DMS114 treated with DMSO at 0.1 percent for 48 hours (cell line): ENCODE results near the gene ERGIC1.

Experiments used
- DNase-seq: peaks from one replicate; lab custom pipeline; 2025; ENCODE audit not compliant: unreplicated experiment; lab: John Stamatoyannopoulos, UW

Gene ERGIC1

GRCh38 chr5:172942556-172942955, 108.5 kb downstream of the ERGIC1 start:
- no peak for DNase-seq

DNA sequence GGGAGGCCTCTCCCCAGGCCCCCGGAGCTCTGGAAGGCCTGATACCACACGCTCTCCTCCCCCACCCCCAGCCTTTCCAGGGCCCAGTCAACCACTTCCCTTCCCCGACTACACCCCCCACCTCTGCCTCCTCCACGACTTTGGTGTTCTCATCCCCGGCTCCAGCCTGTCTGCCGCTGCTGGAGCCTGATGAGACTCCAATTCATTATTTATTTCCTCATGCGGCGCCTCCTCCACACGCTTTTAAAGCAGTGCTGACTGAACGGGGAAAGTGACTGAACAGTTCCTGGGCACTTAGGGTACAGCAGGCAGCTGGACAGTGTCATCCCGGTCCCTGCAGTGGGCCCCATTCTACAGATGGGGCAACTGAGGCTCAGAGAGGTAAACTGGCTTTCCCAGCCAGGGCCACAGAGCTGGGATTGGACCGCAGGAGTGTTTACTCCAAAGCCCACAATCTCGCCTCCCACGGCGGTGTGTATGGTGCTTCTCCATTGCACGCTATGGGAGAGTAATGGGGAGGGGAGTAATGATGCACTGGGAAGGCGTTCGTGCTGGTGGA, 109.3 kb downstream of the ERGIC1 start:
- no peak for DNase-seq

DNA sequence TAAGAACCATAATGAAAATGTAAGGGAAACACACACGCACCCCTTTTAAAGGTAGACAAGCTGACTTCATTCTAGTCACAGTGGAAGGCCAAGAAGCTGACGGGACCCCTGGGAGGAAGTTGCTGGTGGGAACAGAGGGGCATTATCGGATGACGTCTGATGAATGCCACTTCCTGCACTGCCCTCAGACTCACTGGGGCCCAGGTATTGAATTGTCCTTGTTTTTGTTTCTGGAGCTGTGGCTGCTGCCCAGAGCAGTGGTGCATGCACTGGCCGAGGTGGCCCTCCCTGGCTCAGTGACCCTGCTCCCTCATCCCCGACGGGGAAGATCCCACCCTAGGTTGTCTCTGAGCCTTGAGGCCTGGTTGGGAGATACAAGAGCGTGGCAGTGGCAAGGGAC, 109.9 kb downstream of the ERGIC1 start:
- no peak for DNase-seq

GRCh38 chr5:172944741-172945140, 110.7 kb downstream of the ERGIC1 start:
- DNase-seq = no peak

DNA sequence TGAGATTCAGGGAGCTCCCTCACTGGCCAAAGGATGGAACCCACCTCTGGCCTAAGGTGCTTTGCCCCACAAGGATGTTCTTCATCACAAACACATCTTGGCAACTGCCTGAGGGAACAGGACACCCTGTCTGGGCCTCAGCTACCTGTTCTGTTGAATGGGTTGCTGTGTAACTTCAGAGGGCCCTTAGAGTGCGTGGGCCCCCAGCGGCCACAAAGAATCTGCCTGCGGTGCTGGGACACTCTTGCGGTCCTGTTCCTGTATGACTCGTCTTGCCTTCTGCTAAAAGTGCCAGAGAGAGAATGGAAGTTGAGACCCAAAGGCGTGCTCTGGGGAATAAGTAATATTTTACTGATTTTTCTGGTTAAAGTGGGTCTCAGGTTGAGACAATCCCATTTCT, 111.1 kb downstream of the ERGIC1 start:
- DNase-seq = no peak

- no peak for DNase-seq
These were observed 112.1 kb downstream of the ERGIC1 start for GRCh38 chr5:172946146-172946545.

- no peak for DNase-seq
These were observed 115.4 kb downstream of the ERGIC1 start for GRCh38 chr5:172949426-172949825.

- DNase-seq = no peak
These were observed 116.3 kb downstream of the ERGIC1 start for GRCh38 chr5:172950176-172950965.

GRCh38 chr5:172951371-172952033, 117.5 kb downstream of the ERGIC1 start:
- DNase-seq = no peak

DNA sequence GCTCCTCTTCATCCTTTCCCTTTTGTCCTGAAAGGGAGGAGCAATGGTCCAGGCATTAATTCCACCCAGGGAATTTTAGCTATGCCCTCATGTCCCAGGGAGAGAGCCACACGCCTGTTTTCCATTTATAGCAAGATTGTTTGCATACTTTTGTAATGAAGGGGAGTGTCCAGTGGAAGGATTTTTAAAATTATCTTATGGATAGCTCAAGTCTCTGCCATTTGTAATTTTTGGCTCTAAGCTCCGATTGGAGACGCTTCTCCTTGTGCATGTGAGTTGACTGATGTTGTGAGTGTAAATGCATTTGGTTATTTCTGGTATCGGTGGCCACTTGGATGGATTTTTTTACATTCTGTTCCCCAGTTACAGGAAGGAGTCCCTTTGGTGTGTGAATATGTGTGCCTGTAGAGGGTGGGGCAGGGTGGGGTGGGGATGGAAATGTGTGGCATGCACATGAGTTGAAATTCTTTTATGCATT, 118.0 kb downstream of the ERGIC1 start:
- DNase-seq = no peak

GRCh38 chr5:172953776-172954675, 120.0 kb downstream of the ERGIC1 start:
- DNase-seq = no peak

DNA sequence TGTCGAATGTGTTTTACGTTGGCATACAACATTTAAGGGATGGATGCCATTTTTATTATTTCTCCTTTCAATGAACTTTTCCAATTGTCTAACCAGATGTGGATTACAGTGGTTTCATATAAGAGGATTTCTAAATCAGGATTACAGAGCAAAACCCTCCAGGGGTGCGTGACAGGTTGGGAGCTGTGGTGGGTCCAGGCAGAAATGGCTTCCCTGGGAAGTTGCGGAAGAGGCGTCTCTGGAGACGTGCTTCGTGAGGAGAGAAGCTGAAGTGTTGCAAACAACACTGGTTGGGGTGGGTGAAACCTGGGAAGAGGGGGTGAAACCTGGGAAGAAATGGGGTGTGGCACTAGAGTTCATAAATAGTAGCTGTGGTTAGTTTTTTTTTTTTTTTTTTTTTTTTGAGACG, 120.7 kb downstream of the ERGIC1 start:
- DNase-seq = no peak

DNA sequence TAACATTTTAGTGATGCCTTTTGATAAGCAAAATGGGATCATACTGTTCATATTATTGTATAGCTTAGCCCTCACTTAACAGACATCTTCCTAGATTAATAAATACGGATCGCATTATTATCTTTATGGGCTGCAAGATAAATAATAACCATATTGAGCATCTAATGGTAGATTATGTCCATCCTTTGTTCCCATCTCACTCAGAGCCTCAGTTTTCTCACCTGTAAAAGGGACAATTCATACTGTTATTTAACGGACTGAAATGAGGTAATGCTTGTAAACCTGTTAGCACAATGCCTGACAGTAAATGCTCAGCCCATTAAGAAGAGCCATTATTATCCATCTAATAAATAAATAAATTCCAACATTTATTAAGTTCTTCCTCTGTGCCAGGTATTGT, 122.2 kb downstream of the ERGIC1 start:
- no peak for DNase-seq

DNA sequence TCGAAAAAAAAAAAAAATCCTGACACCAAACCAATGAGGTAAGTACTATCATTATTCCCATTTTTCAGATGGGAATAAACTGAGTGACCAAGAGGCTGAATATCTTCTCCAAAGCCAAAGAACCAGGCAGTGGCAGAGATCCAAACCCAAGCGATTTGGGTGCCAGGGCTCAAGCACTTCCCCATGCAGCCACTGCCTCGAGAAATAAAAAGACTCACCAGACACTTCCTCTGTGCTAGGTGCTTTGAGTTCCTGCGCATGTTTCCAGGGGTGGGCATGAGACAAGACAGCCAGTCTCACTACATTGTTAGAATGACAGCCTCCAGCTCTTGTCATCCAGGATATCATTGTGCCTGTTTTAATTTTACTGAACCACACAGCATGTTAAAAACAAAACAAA, 122.9 kb downstream of the ERGIC1 start:
- DNase-seq = no peak

- DNase-seq = no peak
These were observed 123.4 kb downstream of the ERGIC1 start for GRCh38 chr5:172957458-172957857.

DNA sequence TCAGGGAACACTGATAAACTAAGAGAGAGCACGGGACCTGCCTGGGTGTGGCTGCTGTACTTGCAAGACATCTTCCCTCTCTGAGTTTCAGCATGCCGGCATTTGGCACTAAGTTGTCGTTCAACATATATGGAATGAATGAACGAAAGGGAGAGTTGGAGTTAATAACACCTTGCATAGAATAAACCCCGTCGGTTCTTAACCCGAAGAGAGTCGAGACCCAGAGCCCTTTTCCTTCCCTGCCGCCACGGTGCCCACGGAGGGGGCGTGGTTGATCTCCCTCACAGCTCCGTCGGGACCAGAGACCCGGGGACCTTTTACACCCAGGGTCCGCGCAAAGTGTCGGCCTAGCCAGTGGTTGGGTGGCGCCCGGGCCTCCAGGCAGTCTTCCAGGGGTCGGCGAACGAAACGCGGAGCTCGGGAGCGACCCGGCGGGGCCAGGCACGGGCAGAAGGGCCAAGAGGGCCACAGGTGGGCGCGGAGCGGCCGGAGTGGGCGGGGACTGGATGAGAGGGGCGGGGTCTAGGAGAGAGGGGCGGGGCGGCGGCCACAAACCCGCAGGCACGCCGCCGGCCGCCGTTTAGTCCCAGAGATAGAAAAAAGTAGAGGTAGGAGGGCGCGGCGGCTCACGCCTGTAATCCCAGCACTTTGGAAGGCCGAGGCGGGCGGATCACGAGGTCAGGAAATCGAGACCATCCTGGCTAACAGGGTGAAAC, 124.4 kb downstream of the ERGIC1 start:
- DNase-seq = peak; percentile 39

DNA sequence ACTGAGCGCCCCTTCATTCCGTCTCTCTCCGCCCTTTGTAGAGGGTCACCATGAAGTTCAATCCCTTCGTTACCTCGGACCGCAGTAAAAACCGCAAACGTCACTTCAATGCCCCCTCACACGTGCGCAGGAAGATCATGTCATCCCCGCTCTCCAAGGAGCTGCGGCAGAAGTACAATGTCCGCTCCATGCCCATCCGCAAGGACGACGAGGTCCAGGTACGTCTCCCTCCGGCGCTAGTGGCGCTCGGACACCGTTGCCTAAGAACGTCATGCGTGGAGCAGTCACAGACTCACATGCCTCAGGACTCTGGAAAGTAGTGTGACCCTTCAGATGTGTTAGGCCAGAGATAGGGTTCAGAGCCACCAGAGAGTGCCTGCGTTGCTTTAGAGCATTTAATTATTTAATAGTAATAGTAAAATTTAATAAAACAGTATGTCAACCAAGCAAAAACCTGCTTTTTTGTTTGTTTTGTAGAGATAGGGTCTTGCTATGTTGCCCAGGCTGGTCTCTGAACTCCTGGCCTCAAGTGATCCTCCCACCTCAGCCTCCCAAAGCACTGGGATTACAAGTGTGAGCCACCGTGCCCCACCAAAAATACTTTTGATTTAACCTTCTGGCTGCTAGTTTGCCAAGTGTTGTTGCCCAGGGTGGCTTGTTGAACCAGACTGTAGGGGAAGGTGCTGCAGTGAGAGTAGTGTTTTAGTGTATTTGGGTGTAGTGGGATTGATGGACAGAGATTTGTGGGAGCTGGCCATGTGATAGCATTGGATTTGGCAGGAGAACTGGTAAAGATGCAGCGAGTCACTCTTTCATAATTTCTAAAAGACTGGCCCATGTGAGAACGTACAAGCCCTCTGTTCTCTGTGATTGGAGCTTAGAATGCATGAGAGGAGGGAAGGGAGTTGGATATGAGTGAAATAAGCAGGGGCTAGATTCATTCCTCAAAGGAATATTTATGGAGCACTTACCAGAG, 126.1 kb downstream of the ERGIC1 start:
- DNase-seq = no peak

DNA sequence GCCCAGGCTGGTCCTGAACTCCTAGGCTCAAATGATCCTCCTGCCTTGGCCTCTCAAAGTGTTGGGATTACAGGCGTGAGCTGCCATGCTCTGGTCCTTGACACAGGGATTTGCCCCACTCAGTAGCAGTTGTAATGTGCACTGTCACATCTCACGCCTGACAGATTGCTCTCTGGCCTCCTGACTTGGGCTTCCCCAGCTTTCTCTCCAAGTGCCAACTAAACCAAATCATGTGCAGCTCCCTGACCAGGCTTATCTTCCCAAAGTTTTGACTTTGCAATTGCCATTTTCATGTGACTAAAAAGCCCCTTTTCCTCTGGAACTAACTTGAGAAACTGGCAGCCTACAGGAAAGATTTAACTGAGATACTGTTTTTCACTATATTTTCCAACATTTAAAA, 135.9 kb downstream of the ERGIC1 start:
- no peak for DNase-seq

DNA sequence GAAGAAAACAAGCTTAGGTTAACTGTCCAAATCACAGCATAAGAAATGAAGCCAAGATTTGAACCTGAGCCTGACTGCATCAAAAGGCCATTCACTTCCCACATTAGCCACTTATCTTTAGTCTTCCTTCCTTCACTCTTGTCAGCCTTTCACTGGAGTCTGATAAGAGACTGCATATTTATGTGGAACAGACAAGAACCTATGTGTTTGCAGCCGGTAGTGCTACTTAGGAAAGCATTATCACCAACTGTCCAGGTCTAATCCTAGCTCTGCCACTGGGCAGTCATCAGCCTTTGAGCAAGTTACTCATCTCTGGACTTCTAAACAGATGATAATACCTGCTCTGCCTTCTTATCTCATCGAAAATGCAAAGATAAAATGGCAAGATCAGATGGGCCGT, 137.4 kb downstream of the ERGIC1 start:
- DNase-seq = no peak
